Heart right ventricle (tissue), 16 donors: ENCODE measurements around the gene CYP2J2. TPM values are rescaled to one million over a fixed set of nuclear protein-coding genes. Genes with fewer than 3 reads are reported as not detected.
"Not testable (repeated sequence)": the region's sequence is repeated elsewhere in the genome, so short reads cannot be mapped to it uniquely, and the experiment has no call there.

ENCODE experiments used
- ATAC-seq, 8 donors: fragments of 200-7000 bp; cut with Tn5 transposase; one replicate each; pipeline ENCODE4 v1.9.1; 2020; ENCODE audit warnings: mild to moderate bottlenecking in 8 of 8, moderate library complexity in 8 of 8, moderate number of reproducible peaks in 1 of 8
- DNase-seq, 2 donors: peaks; one replicate each; pipeline ENCODE4 v3.0.0-alpha.2; 2020
- H3K27ac ChIP-seq, 10 donors: fragments of 200-600 bp; sonication (generic) in 2 of 10; one replicate each; pipeline versions ENCODE4 v1.5.0 to v1.8.0; 2020 to 2022; ENCODE audit warnings: mild to moderate bottlenecking in 3 of 10
- H3K27me3 ChIP-seq, 7 donors: fragments of 200-600 bp; one replicate each; pipeline ENCODE4 v1.8.0; 2021 to 2022; ENCODE audit warnings: mild to moderate bottlenecking in 2 of 7
- H3K36me3 ChIP-seq, 9 donors: fragments of 200-600 bp; sonication (generic) in 1 of 9; one replicate each; pipeline versions ENCODE4 v1.5.0 to v1.8.0; 2020 to 2022; ENCODE audit warnings: mild to moderate bottlenecking in 2 of 9
- H3K4me1 ChIP-seq, 9 donors: fragments of 200-600 bp; sonication (generic) in 1 of 9; one replicate each; pipeline versions ENCODE4 v1.5.0 to v1.8.0; 2020 to 2022; ENCODE audit warnings: mild to moderate bottlenecking in 4 of 9
- H3K4me3 ChIP-seq, 10 donors: fragments of 200-600 bp; sonication (generic) in 2 of 10; one replicate each; pipeline versions ENCODE4 v1.5.0 to v1.8.0; 2020 to 2022; ENCODE audit warnings: mild to moderate bottlenecking in 7 of 10, moderate library complexity in 2 of 10
- H3K9me3 ChIP-seq, 11 donors: fragments of 200-600 bp in 10 of 11; sonication (generic) in 2 of 11; one replicate each; pipeline versions ENCODE4 v1.5.0 to v1.8.0; 2013 to 2022; ENCODE audit warnings: mild to moderate bottlenecking in 2 of 11, control low read depth in 1 of 11, moderate library complexity in 1 of 11
- WGBS, 2 donors: extraction: QIAGEN DNeasy Blood & Tissue Kit; methylation state at CpG; one replicate each; pipeline ENCODE4 v1.1.7; 2013; ENCODE audit warnings: inconsistent platforms in 1 of 2; 5-methylcytosine and 5-hydroxymethylcytosine counted together
- intact Hi-C, 10 donors: fragments of 100-400 bp; cut with DNase I; formaldehyde crosslinking; loops; one replicate each; pipeline versions ENCODE4 v1.11.1 to v1.14.2; 2022
- polyA plus RNA-seq, 2 donors: library from polyadenylated mRNA; stranded (reverse); fragments of 200-250 nt; gene quantifications; one replicate each; pipeline ENCODE4 v1.2.3, GENCODE V29; 2013
- total RNA-seq, 10 donors: library from RNA; stranded (reverse); fragmentation: NEBNext Ultra II Directional in 3 of 10; extraction: Animal tissue kit (Norgen Biotek cat#: 25700) in 3 of 10; gene quantifications; one replicate each; pipeline versions ENCODE4 v1.2.1 to v1.2.4, GENCODE V29; 2021 to 2023
- TF ChIP-seq, protein P1 (sequence below), 9 donors: fragments of 200-600 bp; sonication (generic) in 2 of 9; IDR thresholded peaks; one replicate each; pipeline versions ENCODE4 v1.5.0 to v1.8.0; 2021 to 2022; ENCODE audit warnings: antibody characterized with exemption in 9 of 9, mild to moderate bottlenecking in 5 of 9, moderate library complexity in 1 of 9
- donor health status: Arrhythmogenic right ventricular cardiomyopathy.
- donor health status: ischemic (EF 13 %, LVEDD 7.1; RV severe dilation, severe dysfunction).
- donor health status: healthy with polysubstance abuse.
- donor health status: DM: no; HTN: yes; CAD: no.
- donor health status: DM: no; HTN: no; CAD: no.
- donor health status: ischemic (EF 25% LVEDD 6.9; RV normal size, moderate dysfunction).
- donor health status: ischemic (EF 25% LVEDD 5.7; RV mildly dilated, moderate dysfunction).
- donor health status: healthy.
- donor health status: DM: yes; HTN: yes; CAD: no.
- donor health status: Ischemic cardiomyopathy.
- donor health status: ischemic (EF 35%, LVEDD 5.7; RV mildly dilated, moderate dysfunction).
- donor health status: nonischemic (EF 11% LVEDD 7.7; RV severe dilation, severe dysfunction).
- donor health status: DM: yes; HTN: yes; CAD: no.
- donor health status: PGD.
- donor health status: ischemic (EF 29% LVEDD 5.4; RV normal size, mild dysfunction).
- donor health status: nonischemic (EF 23%, LVEDD 6.1; RV moderate dilation, normal function).

Gene CYP2J2
- total and polyA plus RNA-seq, 12 donors = 24.0 to 212 (median 130) TPM

DNA sequence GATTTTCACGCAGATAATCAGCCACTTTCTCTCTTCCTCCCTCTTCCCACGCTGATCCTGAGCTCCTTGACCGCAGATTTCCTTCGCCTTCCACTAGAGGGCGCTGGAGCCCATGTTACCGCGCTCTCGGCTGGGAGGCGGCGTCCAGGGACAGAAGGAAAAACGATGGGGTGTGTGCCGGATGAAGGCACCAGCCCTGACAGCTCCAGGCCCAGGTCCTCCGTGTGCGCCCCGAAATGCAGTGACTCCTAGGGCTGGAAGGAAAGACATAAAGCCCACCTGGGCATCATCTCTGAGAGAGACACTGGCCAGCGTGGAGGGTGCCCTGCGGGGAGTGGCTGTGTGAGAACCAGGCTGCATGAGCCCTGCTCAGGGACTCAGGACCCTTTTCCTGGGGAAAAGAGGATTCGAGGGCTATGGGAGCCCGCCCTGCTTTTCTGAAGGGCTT, 44.9 kb upstream of the CYP2J2 start:
- TF ChIP-seq, protein P1, sequence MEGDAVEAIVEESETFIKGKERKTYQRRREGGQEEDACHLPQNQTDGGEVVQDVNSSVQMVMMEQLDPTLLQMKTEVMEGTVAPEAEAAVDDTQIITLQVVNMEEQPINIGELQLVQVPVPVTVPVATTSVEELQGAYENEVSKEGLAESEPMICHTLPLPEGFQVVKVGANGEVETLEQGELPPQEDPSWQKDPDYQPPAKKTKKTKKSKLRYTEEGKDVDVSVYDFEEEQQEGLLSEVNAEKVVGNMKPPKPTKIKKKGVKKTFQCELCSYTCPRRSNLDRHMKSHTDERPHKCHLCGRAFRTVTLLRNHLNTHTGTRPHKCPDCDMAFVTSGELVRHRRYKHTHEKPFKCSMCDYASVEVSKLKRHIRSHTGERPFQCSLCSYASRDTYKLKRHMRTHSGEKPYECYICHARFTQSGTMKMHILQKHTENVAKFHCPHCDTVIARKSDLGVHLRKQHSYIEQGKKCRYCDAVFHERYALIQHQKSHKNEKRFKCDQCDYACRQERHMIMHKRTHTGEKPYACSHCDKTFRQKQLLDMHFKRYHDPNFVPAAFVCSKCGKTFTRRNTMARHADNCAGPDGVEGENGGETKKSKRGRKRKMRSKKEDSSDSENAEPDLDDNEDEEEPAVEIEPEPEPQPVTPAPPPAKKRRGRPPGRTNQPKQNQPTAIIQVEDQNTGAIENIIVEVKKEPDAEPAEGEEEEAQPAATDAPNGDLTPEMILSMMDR (IDR thresholded peaks at IDR 0.05) = peak; percentile 82 to 93 (median 90)
- H3K27me3 ChIP-seq = peaks cover 0 to 6% (median 0%) of the 10 kb centered on the region in 7 donors
- no peaks in the 10 kb centered on the region for H3K9me3 ChIP-seq
- WGBS, 2 donors = 8 to 11% methylated on average over 19 of the region's 19 CpGs
- H3K36me3 ChIP-seq = no peaks in the 10 kb centered on the region
- peak; percentile 63 to 68 for DNase-seq
- peaks cover 0 to 7% (median under 1%) of the 10 kb centered on the region in 9 donors for H3K4me1 ChIP-seq
- ATAC-seq = peak; percentile 78 to 93 (median 86)
- H3K4me3 ChIP-seq = no peak overlapping the region
- no peak overlapping the region for H3K27ac ChIP-seq
- intact Hi-C loops = loop anchor here in 9 of 10 donors (5.0 to 10.0 kb wide), 8 partner anchors 303 to 1883 kb away; no protein-coding TSS in a partner anchor

DNA sequence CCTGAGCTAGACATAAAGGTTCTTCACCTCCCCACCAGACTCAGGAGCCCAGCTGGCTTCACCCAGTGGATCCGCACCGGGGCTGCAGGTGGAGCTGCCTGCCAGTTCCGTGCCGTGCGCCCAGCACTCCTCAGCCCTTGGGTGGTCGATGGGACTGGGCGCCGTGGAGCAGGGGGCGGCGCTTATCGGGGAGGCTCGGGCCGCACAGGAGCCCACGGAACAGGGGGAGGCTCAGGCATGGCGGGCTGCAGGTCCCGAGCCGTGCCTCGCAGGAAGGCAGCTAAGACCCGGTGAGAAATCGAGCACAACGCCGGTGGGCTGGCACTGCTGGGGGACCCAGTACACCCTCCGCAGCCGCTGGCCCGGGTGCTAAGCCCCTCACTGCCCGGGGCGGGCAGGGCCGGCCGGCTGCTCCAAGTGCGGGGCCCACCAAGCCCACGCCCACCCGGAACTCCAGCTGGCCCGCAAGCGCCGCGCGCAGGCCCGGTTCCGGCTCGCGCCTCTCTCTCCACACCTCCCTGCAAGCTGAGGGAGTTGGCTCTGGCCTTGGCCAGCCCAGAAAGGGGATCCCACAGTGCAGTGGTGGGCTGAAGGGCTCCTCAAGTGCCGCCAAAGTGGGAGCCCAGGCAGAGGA, 43.1 kb upstream of the CYP2J2 start:
- not testable (repeated sequence) for H3K36me3 ChIP-seq, H3K27ac ChIP-seq, H3K4me1 ChIP-seq, ATAC-seq, DNase-seq, H3K27me3 ChIP-seq, H3K9me3 ChIP-seq, H3K4me3 ChIP-seq
- intact Hi-C loops = loop anchor here in 9 of 10 donors (5.0 to 10.0 kb wide), 8 partner anchors 305 to 1885 kb away; no protein-coding TSS in a partner anchor
- 98% methylated on average over 24 to 42 of the region's 42 CpGs for WGBS, 2 donors

DNA sequence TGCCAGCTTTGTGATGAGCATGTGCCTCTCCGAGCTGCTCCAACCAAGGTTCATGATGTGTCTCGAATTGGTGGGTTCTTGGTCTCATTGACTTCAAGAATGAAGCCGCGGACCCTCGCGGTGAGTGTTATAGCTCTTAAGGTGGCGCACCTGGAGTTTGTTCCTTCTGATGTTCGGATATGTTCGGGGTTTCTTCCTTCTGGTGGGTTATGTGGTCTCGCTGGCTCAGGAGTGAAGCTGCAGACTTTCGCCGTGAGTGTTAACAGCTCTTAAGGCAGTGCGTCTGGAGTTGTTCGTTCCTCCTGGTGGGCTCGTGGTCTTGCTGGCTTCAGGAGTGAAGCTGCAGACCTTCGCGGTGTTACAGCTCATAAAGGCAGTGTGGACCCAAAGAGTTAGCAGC, 42.2 kb upstream of the CYP2J2 start:
- WGBS, 2 donors = 90 to 91% methylated on average over 17 of the region's 17 CpGs
- not testable (repeated sequence) for ATAC-seq, H3K9me3 ChIP-seq

DNA sequence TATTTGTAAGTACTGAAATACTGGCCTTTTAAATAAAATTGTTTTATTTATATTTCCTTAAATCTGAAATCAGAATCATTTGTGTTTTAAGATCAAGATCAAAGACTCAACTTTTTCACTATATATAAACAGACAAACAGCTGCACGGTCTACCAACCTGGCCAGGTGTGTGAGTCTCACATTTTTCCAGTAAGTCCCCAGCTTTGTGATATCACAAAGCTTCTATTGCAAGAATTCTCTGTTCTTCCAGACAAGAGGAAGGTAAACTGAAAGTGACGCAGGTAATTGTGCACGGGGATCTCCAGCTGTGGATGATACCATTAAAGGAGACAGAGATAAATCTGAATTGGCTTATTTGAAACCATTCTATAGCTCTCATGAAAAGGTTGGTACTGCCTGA, 41.2 kb upstream of the CYP2J2 start:
- Histone ChIP-seq H3K27me3 (no peaks in the 10 kb centered on the region), H3K4me1 (peaks cover 0 to 7% (median 0%) of the 10 kb centered on the region in 9 donors), H3K4me3 (no peak overlapping the region), H3K9me3 (no peaks in the 10 kb centered on the region), H3K36me3 (no peaks in the 10 kb centered on the region), H3K27ac (no peak overlapping the region)
- ATAC-seq = no peak
- no peak for DNase-seq
- TF ChIP-seq, protein P1 (IDR thresholded peaks at IDR 0.05) = no peak
- intact Hi-C loops = no loop called here
- 88 to 96% methylated on average over 3 of the region's 3 CpGs for WGBS, 2 donors

More for the DNA sequence above, 42.2 kb upstream of the CYP2J2 start:
- H3K27ac ChIP-seq, DNase-seq, intact Hi-C loops, H3K36me3 ChIP-seq, H3K27me3 ChIP-seq, H3K4me3 ChIP-seq, H3K4me1 ChIP-seq: not testable (repeated sequence)

DNA sequence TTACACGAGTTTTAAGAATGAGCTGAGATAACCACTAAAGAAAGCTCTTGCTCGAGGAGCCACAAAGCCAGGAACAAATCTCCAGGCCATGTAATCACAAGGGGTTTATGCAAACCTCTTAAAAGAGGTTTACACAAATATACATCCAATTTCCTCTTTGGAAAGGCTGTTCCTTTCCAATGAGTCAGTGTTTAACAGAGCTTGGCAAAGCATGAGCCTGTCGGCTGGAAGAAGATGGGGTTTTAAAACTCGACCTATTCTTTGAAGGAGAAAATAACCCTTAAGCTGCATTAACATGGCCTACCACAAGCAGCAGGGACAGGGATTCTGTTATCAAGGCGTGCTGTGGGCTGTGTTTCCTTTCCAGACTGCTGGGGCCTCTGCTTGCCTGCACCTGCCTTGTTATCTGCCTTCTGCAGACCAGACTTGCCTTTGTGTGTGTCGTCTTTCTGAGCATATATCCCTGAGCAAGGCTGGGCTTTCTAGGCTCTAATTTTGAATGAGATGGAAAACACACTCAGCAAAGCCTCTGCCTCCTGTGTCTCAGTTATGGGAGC, 40.6 kb upstream of the CYP2J2 start:
- Histone ChIP-seq H3K4me3 (no peak overlapping the region), H3K27ac (no peak overlapping the region), H3K4me1 (peaks cover 0 to 7% (median 0%) of the 10 kb centered on the region in 9 donors), H3K9me3 (no peaks in the 10 kb centered on the region), H3K27me3 (no peaks in the 10 kb centered on the region), H3K36me3 (no peaks in the 10 kb centered on the region)
- WGBS, 2 donors = 51 to 54% methylated on average over 6 of the region's 6 CpGs
- TF ChIP-seq, protein P1 (IDR thresholded peaks at IDR 0.05) = no peak
- intact Hi-C loops = no loop called here
- ATAC-seq (no peak), DNase-seq (no peak)
